GM18520 (cell line): Measurements from ENCODE around the gene UNC45A.
"Not testable (repeated sequence)": the region's sequence is repeated elsewhere in the genome, so short reads cannot be mapped to it uniquely, and the experiment has no call there.

ENCODE experiments used
- ATAC-seq: cut with Tn5 transposase; IDR thresholded peaks from one replicate; pipeline ENCODE4 v1.9.1; 2021; ENCODE audit not compliant: unreplicated experiment

Gene UNC45A

DNA sequence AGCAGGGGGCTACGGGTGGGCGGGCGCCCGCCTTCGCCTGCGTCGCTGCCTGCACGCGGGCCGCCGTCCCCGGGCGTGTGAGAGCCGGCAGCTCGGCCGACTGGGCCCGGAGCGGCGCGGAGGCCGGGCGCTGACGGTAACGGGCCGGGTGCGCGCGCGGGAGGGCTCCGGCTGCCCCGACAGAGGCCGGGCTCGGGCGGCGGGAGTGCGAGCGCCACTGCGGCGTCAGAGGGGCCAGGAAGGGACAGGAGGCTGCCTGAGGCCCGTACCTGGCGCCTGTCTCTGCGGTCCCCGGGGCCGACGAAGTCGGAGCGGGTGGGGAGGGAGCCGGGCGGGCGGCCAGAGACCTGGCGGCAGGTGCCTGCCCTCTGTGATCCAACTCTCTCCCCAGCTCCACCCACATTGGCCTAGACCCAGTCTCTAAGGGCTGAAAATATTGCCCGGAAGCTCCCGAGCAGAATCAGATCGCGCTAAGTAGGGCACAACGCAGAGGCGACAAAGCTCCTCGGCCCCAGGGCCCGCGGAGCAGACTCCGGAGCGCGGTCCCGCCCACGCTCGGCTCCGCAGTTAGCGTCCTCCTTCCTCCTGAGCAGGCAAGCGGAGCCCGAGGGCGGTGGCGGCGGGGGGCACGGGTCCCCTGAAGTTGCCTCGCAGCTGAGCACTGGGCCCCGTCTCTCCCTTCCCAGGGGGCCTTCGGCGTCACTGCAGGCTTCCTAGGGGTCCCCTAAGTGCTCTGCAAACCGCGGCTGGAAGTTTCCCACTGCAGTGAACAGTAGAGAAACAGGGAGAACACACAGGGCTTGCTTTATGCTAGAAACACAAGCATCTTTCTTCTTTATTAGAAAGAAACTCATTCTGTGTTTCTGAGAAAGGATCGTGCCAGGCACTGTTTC, 32.0 kb upstream of the UNC45A start, which contains the start of gene MAN2A2:
Gene MAN2A2, plus strand, starts transcription at position 463 of the 893 bp plus-strand sequence. CDS start 906 bp downstream, outside the sequence.
- peak; percentile 27 for ATAC-seq

DNA sequence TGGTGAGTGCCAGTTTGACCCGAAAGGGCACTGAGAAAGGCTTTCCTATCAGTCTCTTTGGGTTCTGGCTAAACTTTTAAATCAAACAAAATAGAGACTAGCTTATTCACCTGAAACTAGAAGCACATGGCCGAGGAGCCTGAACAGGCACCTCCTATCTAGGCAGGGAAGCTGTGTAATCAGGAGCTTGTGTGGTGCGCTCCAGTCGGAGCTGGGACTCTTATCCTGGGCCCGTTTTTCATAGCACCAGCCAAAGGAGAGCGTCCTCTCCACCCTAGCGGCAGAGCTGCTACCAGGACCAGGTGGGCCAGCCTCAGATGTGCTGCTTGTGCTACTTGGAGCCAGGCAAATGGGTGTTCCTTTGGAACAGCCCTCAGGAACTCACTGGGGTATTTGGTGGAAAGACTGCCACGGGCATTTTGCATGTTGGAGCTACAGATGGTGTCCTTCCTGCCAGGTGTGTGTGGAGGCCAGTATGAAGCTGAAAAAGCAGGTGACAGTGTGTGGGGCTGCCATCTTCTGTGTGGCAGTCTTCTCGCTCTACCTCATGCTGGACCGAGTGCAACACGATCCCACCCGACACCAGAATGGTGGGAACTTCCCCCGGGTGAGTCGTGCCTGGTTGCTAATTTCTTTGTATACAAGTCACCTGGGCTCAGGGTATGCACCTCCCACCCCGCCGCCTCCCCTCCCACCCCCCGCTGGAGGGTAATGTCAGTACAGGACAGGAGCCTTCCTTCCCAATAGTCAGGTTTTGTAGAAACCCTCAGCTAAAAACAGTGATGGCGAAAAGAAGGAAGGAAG, 31.1 kb upstream of the UNC45A start:
- ATAC-seq: no peak

DNA sequence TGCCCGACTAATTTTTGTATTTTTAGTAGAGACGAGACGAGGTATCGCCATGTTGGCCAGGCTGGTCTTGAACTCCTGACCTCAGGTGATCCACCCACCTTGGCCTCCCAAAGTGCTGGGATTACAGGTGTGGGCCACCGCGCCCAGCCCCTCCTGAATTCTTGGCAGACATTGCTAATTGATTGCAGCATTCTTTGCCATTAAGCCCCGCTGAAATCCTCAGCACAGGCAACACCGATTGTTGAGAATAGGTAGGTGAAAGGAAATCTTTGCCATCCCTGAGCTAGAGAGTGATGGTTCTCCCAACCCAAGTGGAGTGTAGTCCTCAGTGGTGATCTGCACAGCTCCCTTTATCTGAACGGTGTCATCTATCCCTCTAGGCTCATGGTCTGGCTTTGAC, 30.3 kb upstream of the UNC45A start:
- ATAC-seq: no peak

DNA sequence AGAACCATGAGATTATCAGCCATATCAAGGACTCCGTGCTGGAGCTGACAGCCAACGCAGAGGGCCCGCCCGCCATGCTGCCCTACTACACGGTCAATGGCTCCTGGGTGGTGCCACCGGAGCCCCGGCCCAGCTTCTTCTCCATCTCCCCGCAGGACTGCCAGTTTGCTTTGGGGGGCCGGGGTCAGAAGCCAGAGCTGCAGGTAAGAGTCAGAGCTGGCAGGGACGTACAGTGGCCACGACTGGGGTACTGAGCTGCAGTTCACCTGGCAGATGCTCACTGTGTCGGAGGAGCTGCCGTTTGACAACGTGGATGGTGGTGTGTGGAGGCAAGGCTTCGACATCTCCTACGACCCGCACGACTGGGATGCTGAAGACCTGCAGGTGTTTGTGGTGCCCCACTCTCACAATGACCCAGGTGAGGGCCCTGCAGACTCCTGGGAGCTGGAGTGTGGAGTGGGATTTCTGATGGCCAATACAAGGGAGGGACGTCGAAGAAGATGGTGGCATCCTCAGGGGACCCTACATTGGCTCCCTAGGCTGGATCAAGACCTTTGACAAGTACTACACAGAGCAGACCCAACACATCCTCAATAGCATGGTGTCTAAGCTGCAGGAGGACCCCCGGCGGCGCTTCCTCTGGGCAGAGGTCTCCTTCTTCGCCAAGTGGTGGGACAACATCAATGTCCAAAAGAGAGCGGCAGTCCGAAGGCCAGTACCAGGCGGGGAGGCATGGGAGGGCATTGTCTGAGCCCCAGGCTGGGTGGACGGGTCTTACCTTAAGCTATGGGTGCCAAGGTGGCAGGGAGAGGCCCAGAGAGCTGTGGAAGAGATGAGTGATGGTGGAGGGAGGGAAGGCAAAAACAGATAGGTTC, 29.5 kb upstream of the UNC45A start:
- no peak for ATAC-seq

DNA sequence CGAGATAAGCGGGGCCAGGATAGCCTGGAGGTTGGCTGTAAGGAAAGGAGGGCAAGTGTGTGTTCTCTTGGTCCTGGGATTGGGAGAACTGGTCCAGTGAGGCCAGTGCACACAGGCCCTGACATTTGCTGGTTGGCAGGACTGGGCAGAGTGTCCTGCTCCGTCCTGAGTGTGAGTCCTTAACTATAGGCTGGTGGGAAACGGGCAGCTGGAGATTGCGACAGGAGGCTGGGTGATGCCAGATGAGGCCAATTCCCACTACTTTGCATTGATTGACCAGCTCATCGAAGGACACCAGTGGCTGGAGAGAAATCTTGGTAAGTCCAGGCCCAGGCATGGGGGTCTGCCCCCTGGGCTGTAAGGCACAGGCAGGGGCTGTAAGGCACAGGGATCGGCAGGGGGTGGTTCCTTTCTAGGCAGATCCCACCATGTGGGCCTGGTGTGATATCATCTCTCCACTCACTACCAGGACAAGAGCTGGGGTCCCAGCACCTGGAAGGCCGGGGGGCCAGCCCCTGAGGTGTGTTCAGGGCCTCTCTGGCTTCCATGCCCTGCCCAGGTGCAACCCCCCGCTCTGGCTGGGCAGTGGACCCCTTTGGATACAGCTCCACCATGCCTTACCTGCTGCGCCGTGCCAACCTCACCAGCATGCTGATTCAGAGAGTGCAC, 28.8 kb upstream of the UNC45A start:
- no peak for ATAC-seq

DNA sequence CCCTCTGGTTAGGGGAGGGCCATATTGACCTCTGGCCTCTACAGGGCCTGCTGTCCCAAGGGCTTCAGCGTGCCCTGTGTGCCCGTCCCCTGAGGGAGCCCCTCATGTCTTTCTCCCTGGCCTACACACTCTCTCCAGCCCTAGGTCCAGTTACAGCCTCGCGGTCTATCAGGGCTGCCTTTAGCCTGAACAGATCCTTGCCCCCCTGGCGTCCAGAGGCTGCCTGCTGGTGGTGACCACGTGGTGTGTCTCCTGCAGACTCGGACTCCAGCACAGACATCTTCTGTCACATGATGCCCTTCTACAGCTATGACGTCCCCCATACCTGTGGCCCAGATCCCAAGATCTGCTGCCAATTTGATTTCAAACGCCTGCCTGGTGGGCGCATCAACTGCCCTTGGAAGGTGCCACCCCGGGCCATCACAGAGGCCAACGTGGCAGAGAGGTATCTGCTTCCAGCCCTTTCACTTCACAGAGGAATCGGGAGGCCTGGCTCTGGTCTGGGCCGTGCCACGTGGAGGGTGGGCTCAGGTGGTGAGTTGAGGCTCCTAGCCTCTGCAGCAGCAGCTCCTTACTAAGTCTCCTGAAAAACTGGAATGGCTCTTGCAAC, 27.9 kb upstream of the UNC45A start:
- no peak for ATAC-seq

DNA sequence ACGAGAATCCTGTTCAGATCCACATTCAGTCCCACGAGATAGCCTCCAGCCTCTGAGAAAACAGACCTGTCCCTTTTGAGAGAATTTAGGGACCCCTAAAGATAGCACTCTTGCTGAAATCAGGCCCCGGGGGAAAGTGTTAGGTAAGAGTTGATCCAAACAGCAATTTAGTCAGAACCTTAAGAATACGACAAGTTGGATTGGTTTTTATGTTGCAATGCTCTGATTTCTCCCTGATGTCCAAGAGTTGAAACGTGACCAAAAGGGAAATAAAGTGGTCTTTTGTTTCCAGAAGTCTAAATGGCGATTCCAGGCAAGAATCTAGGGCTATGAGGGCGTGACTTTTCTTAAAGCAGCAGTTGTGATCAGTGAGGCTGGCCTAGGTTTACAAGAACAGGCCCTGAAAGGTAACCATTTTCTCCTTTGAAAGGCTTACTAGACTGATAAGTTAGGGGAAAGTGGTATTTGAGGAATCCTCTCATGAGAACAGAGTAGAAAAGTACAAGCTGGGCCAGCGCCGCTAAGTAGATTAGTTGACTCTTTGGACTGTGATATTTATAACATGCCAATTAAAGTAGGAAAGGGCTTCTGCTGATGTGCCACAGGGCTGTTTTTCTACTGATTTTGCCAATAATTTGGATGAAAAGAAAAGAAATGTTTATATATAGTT, 27.1 kb upstream of the UNC45A start:
- ATAC-seq: no peak

DNA sequence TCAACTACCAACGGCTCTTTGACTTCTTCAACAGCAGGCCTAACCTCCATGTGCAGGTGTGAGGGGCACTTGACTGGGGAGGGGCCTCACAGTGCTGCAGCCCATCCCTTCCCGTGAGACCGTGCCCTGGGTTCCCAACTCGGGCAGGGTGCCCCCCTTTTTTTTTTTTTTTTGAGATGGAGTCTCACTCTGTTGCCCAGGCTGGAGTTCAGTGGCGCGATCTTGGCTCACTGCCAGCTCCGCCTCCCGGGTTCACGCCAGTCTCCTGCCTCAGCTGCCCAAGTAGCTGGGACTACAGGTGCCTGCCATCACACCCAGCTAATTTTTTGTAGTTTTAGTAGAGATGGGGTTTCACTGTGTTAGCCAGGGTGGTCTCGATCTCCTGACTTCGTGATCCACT, 25.6 kb upstream of the UNC45A start:
- not testable (repeated sequence) for ATAC-seq

DNA sequence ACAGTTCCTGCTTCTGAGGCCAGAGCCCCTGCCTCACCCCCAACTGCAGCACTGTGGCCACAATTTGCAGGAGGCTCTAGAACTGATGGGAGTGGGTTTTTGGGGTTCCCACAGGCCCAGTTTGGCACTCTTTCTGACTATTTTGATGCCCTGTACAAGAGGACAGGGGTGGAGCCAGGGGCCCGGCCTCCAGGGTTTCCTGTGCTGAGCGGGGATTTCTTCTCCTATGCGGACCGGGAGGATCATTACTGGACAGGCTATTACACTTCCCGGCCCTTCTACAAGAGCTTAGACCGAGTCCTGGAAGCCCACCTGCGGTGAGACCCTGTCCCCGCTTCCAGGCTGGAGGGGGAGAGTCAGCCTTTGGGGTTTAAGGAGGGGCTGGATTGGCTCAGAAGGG, 25.1 kb upstream of the UNC45A start:
- ATAC-seq: no peak

DNA sequence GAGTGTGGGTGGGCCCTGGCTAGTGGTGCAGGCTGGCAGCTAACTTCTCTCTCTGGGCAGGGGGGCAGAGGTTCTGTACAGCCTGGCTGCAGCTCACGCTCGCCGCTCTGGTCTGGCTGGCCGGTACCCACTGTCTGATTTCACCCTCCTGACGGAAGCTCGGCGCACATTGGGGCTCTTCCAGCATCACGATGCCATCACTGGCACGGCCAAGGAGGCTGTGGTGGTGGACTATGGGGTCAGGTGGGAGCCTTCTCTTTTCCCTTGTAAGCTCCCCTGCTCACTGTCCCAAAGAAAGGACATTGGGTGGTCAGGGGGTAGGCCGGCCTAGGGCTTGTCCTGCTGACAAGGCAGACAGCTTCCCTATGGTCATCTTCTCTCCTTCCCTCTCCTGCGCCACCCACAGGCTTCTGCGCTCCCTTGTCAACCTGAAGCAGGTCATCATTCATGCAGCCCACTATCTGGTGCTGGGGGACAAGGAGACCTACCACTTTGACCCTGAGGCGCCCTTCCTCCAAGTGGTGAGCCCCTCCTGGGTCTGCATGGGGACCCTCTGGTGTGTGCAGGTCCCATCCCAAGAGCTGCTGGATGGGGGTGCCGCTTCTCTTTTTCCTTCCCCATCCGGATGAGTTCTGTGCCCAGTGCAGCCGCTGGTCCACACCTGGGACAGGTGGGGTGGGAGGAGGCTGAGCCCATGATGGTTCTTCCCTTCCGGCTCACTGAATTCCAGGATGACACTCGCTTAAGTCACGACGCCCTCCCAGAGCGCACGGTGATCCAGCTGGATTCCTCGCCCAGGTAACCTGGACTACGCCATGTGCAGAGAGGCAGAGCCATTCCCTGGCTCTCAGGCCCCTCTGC, 24.4 kb upstream of the UNC45A start:
- ATAC-seq: no peak

DNA sequence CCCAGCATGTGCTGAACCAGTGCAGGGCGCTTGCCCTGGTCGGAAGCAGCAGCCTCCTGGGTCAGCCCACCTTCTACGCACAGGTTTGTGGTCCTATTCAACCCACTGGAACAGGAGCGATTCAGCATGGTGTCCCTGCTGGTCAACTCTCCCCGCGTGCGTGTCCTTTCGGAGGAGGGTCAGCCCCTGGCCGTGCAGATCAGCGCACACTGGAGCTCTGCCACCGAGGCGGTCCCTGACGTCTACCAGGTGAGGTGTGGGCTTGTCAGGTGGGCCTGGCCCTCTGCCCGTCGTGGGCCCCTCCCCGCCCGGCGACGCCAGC, 23.8 kb upstream of the UNC45A start:
- ATAC-seq: no peak

DNA sequence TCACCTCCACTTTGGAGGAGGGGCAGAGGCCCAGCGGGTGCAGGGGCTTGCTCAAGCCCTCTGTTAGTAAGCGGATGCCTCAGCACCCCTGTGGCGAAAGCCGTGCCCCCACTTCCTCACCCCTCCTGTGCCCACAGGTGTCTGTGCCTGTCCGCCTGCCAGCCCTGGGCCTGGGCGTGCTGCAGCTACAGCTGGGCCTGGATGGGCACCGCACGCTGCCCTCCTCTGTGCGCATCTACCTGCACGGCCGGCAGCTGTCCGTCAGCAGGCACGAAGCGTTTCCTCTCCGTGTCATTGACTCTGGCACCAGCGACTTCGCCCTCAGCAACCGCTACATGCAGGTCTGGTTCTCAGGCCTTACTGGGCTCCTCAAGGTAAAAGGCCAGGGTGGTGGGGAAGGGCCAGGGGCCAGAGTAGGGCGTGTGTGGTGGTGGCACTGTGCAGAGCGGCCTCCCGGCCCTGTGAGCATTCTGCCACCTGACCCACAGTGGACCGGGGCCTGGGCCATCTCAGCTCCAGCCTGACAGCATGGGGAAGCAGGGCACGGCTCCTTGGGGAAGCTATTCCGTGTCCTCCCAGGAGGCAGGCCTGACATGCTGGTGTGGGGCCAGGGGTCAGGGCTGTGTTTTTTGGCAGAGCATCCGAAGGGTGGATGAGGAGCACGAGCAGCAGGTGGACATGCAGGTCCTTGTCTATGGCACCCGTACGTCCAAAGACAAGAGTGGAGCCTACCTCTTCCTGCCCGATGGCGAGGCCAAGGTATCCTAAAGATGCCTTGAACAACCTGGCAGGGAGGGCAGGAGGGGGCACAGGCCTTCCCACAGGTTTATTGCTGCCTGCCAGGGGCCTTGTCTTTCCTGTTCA, 22.9 kb upstream of the UNC45A start:
- no peak for ATAC-seq

DNA sequence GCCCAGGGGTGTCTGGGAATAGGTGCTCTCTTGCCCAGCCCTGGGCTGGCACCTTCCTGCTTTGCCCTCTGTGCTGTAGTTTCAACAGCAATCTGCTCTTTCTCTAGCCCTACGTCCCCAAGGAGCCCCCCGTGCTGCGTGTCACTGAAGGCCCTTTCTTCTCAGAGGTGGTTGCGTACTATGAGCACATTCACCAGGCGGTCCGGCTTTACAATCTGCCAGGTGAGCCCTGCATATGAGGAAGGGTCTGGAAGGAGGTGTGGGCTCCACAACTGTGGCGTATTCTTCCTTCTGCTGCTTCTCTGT, 22.4 kb upstream of the UNC45A start:
- ATAC-seq: no peak

DNA sequence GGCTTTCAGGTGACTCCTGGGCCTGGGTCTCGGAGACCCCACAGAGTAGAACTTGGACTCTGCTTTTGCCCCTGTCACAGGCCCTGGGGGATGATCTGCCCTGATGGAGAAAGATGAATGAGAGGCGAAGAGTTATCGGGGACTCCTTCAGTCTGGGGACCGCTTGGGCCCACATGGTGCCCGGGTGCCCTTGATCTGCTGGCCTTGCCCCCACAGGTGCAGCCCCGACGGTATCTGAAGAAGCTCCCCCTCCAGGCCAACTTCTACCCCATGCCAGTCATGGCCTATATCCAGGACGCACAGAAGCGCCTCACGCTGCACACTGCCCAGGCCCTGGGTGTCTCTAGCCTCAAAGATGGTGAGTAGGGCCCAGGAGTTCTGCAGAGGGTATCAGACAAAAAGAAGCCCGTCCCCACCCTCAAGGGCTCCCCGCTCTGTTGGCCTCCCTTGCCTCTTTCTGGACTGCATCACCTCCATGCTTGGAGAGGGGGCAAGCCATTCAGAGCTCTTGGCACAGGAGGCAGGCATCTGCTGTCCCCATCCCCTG, 21.6 kb upstream of the UNC45A start:
- ATAC-seq: no peak

DNA sequence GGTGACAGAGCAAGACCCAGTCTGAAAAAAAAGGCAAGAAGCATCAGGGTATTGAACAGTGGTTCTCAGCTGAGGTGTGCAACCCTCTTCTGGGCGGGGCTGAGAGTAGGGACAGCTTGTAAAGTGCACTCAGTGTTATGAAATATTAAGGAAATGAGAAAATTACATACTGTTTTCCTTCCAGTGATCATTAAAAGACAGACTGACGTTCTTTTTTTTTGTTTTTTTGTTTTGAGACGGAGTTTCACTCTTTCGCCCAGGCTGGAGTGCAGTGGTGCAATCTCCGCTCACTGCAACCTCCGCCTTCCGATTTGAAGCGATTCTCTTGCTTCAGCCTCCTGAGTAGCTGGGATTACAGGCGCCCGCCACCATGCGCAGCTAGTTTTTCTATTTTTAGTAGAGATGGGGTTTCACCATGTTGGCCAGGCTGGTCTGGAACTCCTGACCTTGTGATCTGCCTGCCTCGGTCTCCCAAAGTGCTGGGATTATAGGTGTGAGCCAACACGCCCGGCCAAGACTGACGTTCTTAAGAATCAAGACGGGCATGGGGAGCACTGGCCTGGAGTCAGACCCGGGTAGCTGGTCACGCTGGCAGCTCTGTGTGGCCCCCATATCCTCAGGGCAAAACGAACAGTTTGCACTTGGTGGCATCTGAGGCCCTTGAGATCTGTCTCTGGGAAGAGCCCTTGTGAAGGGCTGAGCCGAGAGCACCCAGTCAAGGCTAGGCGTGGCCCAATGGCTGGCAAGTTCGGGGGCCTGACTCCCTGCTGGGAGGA, 20.6 kb upstream of the UNC45A start:
- no peak for ATAC-seq

DNA sequence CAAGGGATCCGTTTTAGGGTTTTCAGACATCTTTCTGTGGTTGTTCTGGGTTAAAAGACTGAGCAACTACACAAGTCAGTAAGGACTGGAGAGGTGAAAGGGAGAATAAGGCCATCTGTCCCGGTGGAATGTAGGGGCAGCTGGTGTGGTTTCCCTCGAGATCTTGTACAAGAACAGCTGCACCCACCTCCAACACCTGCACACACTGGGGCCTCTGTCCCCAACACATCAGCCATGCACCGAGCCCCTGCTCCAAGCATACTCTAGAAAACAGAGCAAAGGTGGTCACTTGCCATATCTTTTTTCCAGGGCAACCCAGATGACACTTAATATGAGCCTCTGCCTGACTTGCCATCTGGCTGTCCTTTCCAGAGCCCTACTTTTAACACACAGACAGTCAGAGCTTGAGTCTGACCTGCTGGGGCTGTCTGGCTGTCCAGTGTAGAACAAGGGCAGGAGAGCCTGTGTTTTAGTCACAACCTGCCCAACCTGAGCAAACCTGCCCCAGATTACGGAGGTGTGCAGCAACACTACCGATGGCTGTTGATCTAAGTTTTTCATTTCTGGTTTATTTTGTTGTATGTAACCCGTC, 19.8 kb upstream of the UNC45A start:
- ATAC-seq: no peak
